ENCODE results near the gene MFAP3. TPM values are rescaled to one million over a fixed set of nuclear protein-coding genes. Genes with fewer than 3 reads are reported as not detected.
"Not testable (repeated sequence)": the region's sequence is repeated elsewhere in the genome, so short reads cannot be mapped to it uniquely, and the experiment has no call there.

MFAP3 gene
- polyA plus RNA-seq, 2 donors = 1.3 to 8.0 TPM

GRCh38 chr5:154065971-154066370 is 27.2 kb downstream of the MFAP3 start:
- Histone ChIP-seq H3K36me3 (ENCODE audit: control insufficient read depth in 2 of 2, insufficient read depth in 2 of 2, low read length in 1 of 2) (no peaks in the 10 kb centered on the region), H3K9me3 (ENCODE audit: control insufficient read depth in 2 of 2, insufficient read depth in 1 of 2, low read depth in 1 of 2, low read length in 1 of 2) (no peaks in the 10 kb centered on the region), H3K27ac (ENCODE audit: low read depth in 2 of 2, low read length in 1 of 2) (no peak overlapping the region), H3K4me3 (ENCODE audit: low read depth in 1 of 2, low read length in 2 of 2) (no peak overlapping the region), H3K4me1 (ENCODE audit: control insufficient read depth in 2 of 2, insufficient read depth in 2 of 2, low read length in 1 of 2) (no peaks in the 10 kb centered on the region), H3K27me3 (ENCODE audit: control insufficient read depth in 1 of 2, insufficient read depth in 2 of 2, low read length in 2 of 2) (no peaks in the 10 kb centered on the region)

DNA sequence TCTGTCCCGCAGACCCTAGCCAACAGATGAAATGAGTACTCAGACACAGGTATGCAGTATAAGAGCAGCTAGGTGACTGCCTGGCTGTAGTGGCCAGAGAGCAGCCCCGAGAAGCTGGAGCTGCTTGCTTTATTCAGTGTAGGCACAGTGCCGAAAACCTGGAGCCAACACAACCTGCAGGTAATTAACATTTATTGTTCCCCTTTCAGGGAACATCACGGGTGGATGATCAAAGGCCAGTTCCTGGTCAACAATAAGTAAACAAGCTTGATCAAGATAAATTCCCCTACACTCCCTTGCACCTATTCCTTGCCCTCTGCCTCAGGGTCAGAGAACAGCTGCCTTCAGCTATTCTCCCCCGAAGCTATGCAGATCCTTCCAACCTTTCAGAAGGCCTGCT is 31.1 kb downstream of the MFAP3 start:
- not testable (repeated sequence) for H3K9me3 ChIP-seq (ENCODE audit: control insufficient read depth in 2 of 2, insufficient read depth in 1 of 2, low read depth in 1 of 2, low read length in 1 of 2); H3K27ac ChIP-seq (ENCODE audit: low read depth in 2 of 2, low read length in 1 of 2); H3K27me3 ChIP-seq (ENCODE audit: control insufficient read depth in 1 of 2, insufficient read depth in 2 of 2, low read length in 2 of 2); H3K36me3 ChIP-seq (ENCODE audit: control insufficient read depth in 2 of 2, insufficient read depth in 2 of 2, low read length in 1 of 2); H3K4me1 ChIP-seq (ENCODE audit: control insufficient read depth in 2 of 2, insufficient read depth in 2 of 2, low read length in 1 of 2); H3K4me3 ChIP-seq (ENCODE audit: low read depth in 1 of 2, low read length in 2 of 2)
- 72 to 75% methylated on average over 5 of the region's 5 CpGs for WGBS, 2 donors

- Histone ChIP-seq H3K4me1 (ENCODE audit: control insufficient read depth in 2 of 2, insufficient read depth in 2 of 2, low read length in 1 of 2) (no peaks in the 10 kb centered on the region), H3K36me3 (ENCODE audit: control insufficient read depth in 2 of 2, insufficient read depth in 2 of 2, low read length in 1 of 2) (no peaks in the 10 kb centered on the region), H3K27ac (ENCODE audit: low read depth in 2 of 2, low read length in 1 of 2) (no peak overlapping the region), H3K27me3 (ENCODE audit: control insufficient read depth in 1 of 2, insufficient read depth in 2 of 2, low read length in 2 of 2) (no peaks in the 10 kb centered on the region), H3K4me3 (ENCODE audit: low read depth in 1 of 2, low read length in 2 of 2) (no peak overlapping the region), H3K9me3 (ENCODE audit: control insufficient read depth in 2 of 2, insufficient read depth in 1 of 2, low read depth in 1 of 2, low read length in 1 of 2) (no peaks in the 10 kb centered on the region)
- 61 to 67% methylated on average over 2 of the region's 2 CpGs for WGBS, 2 donors
These were observed 33.1 kb downstream of the MFAP3 start for GRCh38 chr5:154071799-154072413.

DNA sequence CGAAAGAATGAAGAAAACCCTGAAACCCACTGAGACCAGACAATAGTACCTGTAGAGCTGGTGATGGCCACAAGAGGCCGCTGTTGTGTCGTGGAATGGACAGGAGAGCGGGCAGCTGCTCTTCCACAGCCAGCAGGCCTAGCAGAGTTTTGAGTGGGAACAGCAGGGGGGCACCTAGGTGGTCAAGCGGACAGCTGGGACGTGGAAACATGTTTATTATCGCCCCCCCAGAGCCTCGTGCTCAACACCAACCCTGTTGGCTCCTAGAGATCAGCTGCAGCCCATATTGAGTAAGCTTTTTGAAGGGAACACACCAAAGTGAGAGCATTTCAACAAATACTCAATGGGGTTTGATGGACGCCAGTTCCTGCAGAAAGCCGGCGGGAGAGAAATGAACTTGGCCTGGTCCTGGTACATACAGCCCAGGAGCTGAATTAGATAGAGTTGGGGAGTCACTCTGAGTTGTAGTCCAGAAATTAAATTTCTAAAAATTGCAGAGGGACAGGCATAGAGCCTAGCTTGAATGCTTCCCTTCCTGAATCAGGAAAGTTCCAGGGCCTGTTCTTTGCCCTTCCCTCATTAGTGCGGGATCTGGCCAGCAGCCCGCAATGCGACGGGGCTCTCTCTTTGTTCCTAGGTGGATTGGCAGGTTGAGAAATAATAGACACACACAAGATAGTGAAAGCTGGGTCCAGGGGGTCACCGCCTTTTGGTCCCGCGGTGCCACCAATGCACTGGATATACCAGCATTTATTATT is 33.8 kb downstream of the MFAP3 start:
- H3K4me1 ChIP-seq (ENCODE audit: control insufficient read depth in 2 of 2, insufficient read depth in 2 of 2, low read length in 1 of 2) = no peaks in the 10 kb centered on the region
- H3K9me3 ChIP-seq (ENCODE audit: control insufficient read depth in 2 of 2, insufficient read depth in 1 of 2, low read depth in 1 of 2, low read length in 1 of 2) = no peaks in the 10 kb centered on the region
- no peak overlapping the region for H3K27ac ChIP-seq (ENCODE audit: low read depth in 2 of 2, low read length in 1 of 2)
- H3K4me3 ChIP-seq (ENCODE audit: low read depth in 1 of 2, low read length in 2 of 2) = no peak overlapping the region
- 25 to 31% methylated on average over 18 of the region's 18 CpGs for WGBS, 2 donors
- no peaks in the 10 kb centered on the region for H3K36me3 ChIP-seq (ENCODE audit: control insufficient read depth in 2 of 2, insufficient read depth in 2 of 2, low read length in 1 of 2)
- H3K27me3 ChIP-seq (ENCODE audit: control insufficient read depth in 1 of 2, insufficient read depth in 2 of 2, low read length in 2 of 2) = no peaks in the 10 kb centered on the region

DNA sequence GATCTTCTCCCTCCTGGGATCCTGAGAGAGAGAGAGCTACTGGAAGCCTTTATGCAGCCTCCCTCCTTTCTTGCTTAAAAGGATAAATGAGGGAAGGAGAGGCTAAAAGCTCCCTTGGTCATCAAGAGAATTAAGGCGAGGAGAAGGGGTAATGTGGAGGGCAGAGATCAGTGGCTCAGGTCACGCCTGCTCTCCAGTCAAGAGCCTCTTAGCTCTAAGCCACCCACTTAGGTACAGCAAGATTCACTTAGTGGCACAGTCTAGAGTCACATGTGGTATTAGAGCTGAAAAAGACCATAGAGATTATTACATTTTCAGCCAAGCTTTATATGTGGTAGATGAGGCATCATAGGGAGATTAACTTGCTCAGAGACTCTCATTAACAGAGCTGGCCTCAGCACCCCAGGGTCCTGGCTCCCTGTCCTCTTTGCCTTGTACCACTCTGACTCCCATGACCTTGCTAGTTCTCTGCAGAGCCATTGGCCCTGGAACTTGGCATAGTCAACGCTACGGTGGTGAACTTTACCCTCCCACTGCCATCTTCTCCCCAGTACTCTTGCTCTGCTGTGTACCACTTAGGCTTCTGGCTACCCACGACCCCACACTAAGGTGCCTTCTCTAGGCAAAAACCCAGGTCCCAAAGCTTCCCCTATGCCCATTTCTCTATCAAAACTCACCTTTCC is 37.6 kb downstream of the MFAP3 start:
- no peak overlapping the region for H3K4me3 ChIP-seq (ENCODE audit: low read depth in 1 of 2, low read length in 2 of 2)
- WGBS, 2 donors = 87 to 91% methylated on average over 5 of the region's 5 CpGs
- H3K27ac ChIP-seq (ENCODE audit: low read depth in 2 of 2, low read length in 1 of 2) = no peak overlapping the region
- H3K27me3 ChIP-seq (ENCODE audit: control insufficient read depth in 1 of 2, insufficient read depth in 2 of 2, low read length in 2 of 2) = no peaks in the 10 kb centered on the region
- no peaks in the 10 kb centered on the region for H3K36me3 ChIP-seq (ENCODE audit: control insufficient read depth in 2 of 2, insufficient read depth in 2 of 2, low read length in 1 of 2)
- H3K9me3 ChIP-seq (ENCODE audit: control insufficient read depth in 2 of 2, insufficient read depth in 1 of 2, low read depth in 1 of 2, low read length in 1 of 2) = no peaks in the 10 kb centered on the region
- no peaks in the 10 kb centered on the region for H3K4me1 ChIP-seq (ENCODE audit: control insufficient read depth in 2 of 2, insufficient read depth in 2 of 2, low read length in 1 of 2)

DNA sequence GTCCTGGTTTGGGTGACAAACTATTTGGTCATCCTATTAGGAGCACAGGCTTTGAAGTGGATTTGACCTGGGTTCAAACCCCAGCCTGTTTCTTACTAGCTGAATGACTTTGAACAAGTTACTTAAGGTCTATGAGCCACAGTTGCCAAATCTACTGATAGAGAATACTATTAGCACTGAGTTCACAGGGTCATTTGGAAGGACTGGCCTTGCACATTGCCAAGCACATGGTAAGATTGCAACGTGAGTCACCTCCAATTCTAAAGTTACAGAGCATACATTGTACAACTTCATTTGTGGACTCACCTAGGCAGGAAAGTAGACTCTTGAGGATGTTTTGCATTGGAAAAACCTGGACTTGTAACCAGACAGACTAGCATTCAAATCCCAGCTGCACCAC is 38.9 kb downstream of the MFAP3 start:
- Histone ChIP-seq H3K27ac (ENCODE audit: low read depth in 2 of 2, low read length in 1 of 2) (no peak overlapping the region), H3K27me3 (ENCODE audit: control insufficient read depth in 1 of 2, insufficient read depth in 2 of 2, low read length in 2 of 2) (no peaks in the 10 kb centered on the region), H3K4me1 (ENCODE audit: control insufficient read depth in 2 of 2, insufficient read depth in 2 of 2, low read length in 1 of 2) (no peaks in the 10 kb centered on the region), H3K4me3 (ENCODE audit: low read depth in 1 of 2, low read length in 2 of 2) (no peak overlapping the region), H3K36me3 (ENCODE audit: control insufficient read depth in 2 of 2, insufficient read depth in 2 of 2, low read length in 1 of 2) (no peaks in the 10 kb centered on the region), H3K9me3 (ENCODE audit: control insufficient read depth in 2 of 2, insufficient read depth in 1 of 2, low read depth in 1 of 2, low read length in 1 of 2) (no peaks in the 10 kb centered on the region)
- WGBS, 2 donors = 13 to 20% methylated on average over 1 of the region's 1 CpG

DNA sequence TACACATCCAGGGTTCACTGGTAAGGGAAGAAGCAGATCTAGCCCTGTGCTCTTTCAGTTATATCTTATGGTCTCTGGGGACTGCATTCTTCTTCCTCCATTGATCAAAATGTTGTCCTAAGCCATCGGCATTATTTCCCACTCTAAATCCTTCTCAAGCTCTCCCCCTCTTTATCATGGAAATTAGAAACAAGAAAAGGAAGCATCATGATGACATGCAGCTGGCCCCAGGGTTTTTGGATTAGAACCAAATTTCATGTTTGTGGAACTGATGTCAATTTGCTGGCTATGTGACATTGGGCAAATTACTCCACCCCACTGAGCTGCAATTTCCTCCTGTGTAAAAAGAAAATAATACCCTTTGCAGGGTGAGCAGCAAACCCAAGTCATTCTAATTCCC is 39.5 kb downstream of the MFAP3 start:
- Histone ChIP-seq H3K4me1 (ENCODE audit: control insufficient read depth in 2 of 2, insufficient read depth in 2 of 2, low read length in 1 of 2) (no peaks in the 10 kb centered on the region), H3K27me3 (ENCODE audit: control insufficient read depth in 1 of 2, insufficient read depth in 2 of 2, low read length in 2 of 2) (no peaks in the 10 kb centered on the region), H3K36me3 (ENCODE audit: control insufficient read depth in 2 of 2, insufficient read depth in 2 of 2, low read length in 1 of 2) (no peaks in the 10 kb centered on the region), H3K27ac (ENCODE audit: low read depth in 2 of 2, low read length in 1 of 2) (no peak overlapping the region), H3K4me3 (ENCODE audit: low read depth in 1 of 2, low read length in 2 of 2) (no peak overlapping the region), H3K9me3 (ENCODE audit: control insufficient read depth in 2 of 2, insufficient read depth in 1 of 2, low read depth in 1 of 2, low read length in 1 of 2) (no peaks in the 10 kb centered on the region)
- WGBS, 2 donors = 11 to 30% methylated on average over 1 of the region's 1 CpG

- 81% methylated on average over 2 of the region's 2 CpGs for WGBS, 2 donors
- H3K4me1 ChIP-seq (ENCODE audit: control insufficient read depth in 2 of 2, insufficient read depth in 2 of 2, low read length in 1 of 2) = no peaks in the 10 kb centered on the region
- no peaks in the 10 kb centered on the region for H3K36me3 ChIP-seq (ENCODE audit: control insufficient read depth in 2 of 2, insufficient read depth in 2 of 2, low read length in 1 of 2)
- no peaks in the 10 kb centered on the region for H3K9me3 ChIP-seq (ENCODE audit: control insufficient read depth in 2 of 2, insufficient read depth in 1 of 2, low read depth in 1 of 2, low read length in 1 of 2)
- H3K27me3 ChIP-seq (ENCODE audit: control insufficient read depth in 1 of 2, insufficient read depth in 2 of 2, low read length in 2 of 2) = no peaks in the 10 kb centered on the region
- H3K4me3 ChIP-seq (ENCODE audit: low read depth in 1 of 2, low read length in 2 of 2) = no peak overlapping the region
- H3K27ac ChIP-seq (ENCODE audit: low read depth in 2 of 2, low read length in 1 of 2) = no peak overlapping the region
These were observed 42.5 kb downstream of the MFAP3 start for GRCh38 chr5:154081246-154081645.

GRCh38 chr5:154084062-154084639 is 45.4 kb downstream of the MFAP3 start:
- WGBS, 2 donors = 88 to 89% methylated on average over 5 of the region's 5 CpGs
- Histone ChIP-seq H3K4me3 (ENCODE audit: low read depth in 1 of 2, low read length in 2 of 2) (no peak overlapping the region), H3K4me1 (ENCODE audit: control insufficient read depth in 2 of 2, insufficient read depth in 2 of 2, low read length in 1 of 2) (no peaks in the 10 kb centered on the region), H3K27ac (ENCODE audit: low read depth in 2 of 2, low read length in 1 of 2) (no peak overlapping the region), H3K36me3 (ENCODE audit: control insufficient read depth in 2 of 2, insufficient read depth in 2 of 2, low read length in 1 of 2) (no peaks in the 10 kb centered on the region), H3K27me3 (ENCODE audit: control insufficient read depth in 1 of 2, insufficient read depth in 2 of 2, low read length in 2 of 2) (no peaks in the 10 kb centered on the region), H3K9me3 (ENCODE audit: control insufficient read depth in 2 of 2, insufficient read depth in 1 of 2, low read depth in 1 of 2, low read length in 1 of 2) (no peaks in the 10 kb centered on the region)

All from esophagus (tissue), 2 donors.